Stimulated activated CD8-positive, alpha-beta memory T cell treated with anti-CD3 and anti-CD28 coated beads, Interleukin-4, amount 100 ng/mL, for 48 hours (primary cell): ENCODE data around the gene CERS6.
"Not testable (repeated sequence)": the region's sequence is repeated elsewhere in the genome, so short reads cannot be mapped to it uniquely, and the experiment has no call there.

Experiments used
- DNase-seq: peaks from one replicate; pipeline ENCODE4 v3.0.0-alpha.2; 2020

CERS6 gene

GRCh38 chr2:168469281-168469988 lies 13.4 kb downstream of the CERS6 start:
- no peak for DNase-seq

- DNase-seq: no peak
These were observed 14.5 kb downstream of the CERS6 start for GRCh38 chr2:168470320-168471162.

DNA sequence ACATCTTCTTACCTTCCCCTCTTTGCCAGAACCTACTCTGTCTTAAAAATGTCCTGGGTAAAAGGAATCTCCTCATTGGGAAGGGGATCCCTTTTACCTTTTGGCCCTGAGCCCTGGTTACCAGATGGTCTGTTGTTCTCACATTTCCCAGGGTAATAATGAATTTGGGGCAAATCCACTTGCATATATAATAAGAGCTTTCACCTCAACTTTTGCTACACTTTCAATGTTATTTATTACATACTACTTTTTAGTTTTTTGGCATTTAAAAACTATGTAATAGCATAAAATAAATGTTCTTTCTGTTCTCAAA lies 15.0 kb downstream of the CERS6 start:
- DNase-seq: no peak

DNA sequence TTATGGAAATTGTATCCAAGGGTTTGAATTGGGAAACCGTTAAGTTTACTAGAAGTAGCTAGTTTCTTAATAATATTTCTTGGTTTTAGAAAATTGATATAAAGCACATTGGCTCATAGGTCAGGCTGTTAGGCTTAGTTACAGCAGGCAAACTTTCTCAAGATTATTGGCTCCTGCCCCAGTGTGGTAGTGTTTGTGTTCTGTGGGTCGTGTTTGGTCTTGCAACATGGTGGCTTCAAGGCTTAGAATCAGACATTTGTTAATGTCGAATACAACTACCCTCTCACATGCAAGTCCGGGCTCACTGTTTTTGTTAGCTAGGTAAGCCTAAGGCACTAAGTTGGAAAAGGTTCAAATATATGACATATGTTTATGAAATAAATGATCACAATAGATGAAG lies 19.6 kb downstream of the CERS6 start:
- DNase-seq: no peak

GRCh38 chr2:168478206-168478605 lies 22.1 kb downstream of the CERS6 start:
- no peak for DNase-seq

DNA sequence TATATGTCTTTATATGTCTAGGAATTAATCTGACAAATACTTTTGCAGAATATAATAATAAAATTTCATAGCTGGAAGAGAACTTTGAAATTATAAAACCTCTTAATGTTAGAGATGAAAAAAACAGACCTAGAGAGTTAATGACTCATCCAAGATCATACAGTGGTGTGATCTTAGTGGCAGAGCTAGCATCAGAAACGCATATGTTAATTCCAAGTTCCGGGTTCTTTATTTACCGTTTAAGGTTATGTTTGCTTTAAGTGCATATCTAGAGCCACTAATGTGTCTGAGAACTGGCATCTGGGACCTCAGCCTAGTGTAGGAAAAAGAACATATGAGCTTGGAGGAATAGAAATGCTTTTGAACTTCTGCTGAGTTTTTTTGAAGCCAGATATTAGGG lies 24.3 kb downstream of the CERS6 start:
- no peak for DNase-seq

GRCh38 chr2:168480825-168481585 lies 24.9 kb downstream of the CERS6 start:
- no peak for DNase-seq

- no peak for DNase-seq
These were observed 26.2 kb downstream of the CERS6 start for GRCh38 chr2:168482269-168482668.

- no peak for DNase-seq
These were observed 27.1 kb downstream of the CERS6 start for GRCh38 chr2:168482952-168483831.

DNA sequence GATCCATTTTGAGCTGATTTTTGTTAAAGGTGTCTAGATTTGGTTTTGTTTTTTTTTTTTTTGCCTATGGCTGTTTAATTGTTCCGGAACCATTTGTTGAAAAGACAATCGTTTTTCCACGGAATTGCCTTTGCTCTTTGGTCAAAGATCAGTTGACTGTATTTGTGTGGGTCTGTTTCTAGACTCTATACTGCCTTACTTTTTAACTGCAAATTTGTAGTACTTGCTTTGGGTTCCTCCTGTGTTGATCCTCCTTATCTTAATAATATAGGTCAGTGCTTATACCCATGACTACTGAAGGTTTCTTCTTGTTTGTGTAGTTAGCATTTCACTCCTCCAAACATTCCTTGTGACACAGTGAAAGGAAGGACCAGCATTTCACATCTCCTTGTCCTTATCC lies 30.4 kb downstream of the CERS6 start:
- DNase-seq: no peak

- peak; percentile 56 for DNase-seq
These were observed 34.2 kb downstream of the CERS6 start for GRCh38 chr2:168490015-168490874.

GRCh38 chr2:168490946-168491605 lies 35.0 kb downstream of the CERS6 start:
- peak; percentile 36 for DNase-seq

- not testable (repeated sequence) for DNase-seq
These were observed 35.7 kb downstream of the CERS6 start for GRCh38 chr2:168491728-168492127.

DNA sequence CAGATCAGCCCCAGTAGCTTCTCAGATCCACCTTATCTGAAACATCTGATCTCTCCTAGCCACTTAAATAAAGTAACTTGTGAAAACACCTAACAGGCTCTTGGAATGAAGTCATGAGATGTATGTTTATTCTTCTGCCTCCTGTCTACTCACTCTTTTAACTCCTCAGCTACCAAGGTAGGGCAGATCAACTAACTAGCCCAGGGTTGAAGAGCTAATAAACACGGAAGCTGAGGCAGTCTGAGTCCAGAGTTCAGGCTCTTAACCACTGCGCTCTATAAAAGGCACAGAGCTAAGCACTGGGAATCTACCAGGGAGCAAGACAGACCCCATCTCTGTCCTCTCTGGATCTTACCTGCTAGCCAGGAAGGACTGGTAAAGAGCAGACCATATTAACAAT lies 37.1 kb downstream of the CERS6 start:
- DNase-seq: not testable (repeated sequence)

GRCh38 chr2:168494190-168494711 lies 38.2 kb downstream of the CERS6 start:
- DNase-seq: peak; percentile 31

DNA sequence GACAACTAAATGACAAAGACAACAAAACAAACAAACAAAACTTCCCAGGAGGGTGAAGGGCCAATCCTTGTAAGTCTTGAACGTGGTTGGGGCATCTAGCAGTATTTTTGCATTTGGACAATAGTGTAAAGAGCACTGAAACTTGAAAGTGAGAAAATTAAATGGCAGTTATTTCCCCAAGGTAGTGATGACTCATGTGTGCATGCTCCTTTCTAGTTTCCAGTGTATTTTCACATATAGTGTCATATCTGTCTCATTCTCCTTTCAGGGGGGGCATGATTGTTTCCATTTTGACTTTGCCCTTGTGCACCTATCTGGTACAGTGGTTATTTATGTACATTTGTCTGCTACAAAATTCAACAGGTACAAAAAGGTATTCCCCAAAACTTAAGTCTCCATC lies 39.5 kb downstream of the CERS6 start:
- no peak for DNase-seq

DNA sequence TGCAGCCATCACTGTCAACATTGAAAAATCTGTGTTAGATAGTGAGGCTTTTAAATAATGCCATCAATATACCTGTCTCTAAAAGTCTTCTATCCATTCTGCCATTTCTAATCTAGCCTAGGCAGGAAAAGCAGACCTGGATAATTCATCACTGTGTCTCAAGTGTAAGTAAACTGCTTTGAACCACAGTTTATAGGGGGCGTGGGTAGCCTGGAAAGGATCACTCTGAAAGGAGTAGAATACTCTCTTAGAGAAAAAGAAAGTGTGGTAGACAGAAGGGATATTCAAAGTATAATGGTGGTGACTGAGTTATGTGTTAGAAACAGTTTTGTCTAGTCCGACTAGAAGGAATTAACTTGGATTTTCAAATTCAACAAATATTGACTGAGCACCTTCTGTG lies 40.8 kb downstream of the CERS6 start:
- no peak for DNase-seq

GRCh38 chr2:168499500-168499899 lies 43.4 kb downstream of the CERS6 start:
- no peak for DNase-seq

GRCh38 chr2:168500516-168500915 lies 44.4 kb downstream of the CERS6 start:
- DNase-seq: no peak

GRCh38 chr2:168501466-168502065 lies 45.5 kb downstream of the CERS6 start:
- DNase-seq: no peak
